HG03139 (cell line): ENCODE results near the gene AMPD3.

Experiments
- ATAC-seq: cut with Tn5 transposase; IDR thresholded peaks from one replicate; pipeline ENCODE4 v1.9.1; 2021; ENCODE audit not compliant: unreplicated experiment

The AMPD3 gene

DNA sequence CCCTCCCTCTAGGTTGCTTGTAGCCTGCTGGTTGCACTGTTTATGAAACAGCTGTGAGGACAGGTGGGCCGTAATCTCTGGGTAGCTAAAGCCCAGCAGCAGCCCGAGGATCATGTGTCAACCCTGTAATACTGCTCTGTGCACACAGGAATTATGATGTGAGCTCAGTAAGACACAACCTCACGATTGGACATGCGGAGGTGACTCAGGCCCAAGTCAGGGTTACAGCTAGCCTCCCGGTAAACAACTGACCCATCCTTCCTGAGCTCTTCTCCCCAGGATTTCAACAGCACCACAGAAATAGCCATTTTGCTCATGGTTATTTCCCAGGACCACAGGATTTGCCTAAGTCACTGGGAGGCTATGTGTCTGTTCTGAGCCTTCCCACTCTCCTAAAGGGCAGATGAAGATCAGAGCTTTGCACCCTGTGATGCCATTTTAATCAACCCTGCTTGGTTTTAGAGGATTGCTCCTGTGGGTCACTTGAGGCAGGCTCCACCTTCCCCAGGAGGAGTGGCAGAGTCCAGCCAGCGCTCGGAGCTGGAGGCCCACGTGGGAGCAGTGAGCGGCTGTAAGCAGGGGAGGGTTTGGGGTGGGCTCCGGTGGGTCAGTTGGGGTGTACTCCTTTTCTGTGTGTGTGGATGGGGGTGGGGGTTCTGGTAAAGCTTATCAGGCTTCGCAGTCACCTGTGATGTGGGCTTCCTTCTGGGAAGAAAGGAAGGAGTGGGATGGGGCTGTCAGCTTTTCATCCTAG lies at the start of gene AMPD3:
Gene AMPD3 (plus strand): TSS at position 387 of the 754 bp plus-strand sequence. CDS start 6,256 bp downstream, outside the sequence.
- ATAC-seq = no peak

DNA sequence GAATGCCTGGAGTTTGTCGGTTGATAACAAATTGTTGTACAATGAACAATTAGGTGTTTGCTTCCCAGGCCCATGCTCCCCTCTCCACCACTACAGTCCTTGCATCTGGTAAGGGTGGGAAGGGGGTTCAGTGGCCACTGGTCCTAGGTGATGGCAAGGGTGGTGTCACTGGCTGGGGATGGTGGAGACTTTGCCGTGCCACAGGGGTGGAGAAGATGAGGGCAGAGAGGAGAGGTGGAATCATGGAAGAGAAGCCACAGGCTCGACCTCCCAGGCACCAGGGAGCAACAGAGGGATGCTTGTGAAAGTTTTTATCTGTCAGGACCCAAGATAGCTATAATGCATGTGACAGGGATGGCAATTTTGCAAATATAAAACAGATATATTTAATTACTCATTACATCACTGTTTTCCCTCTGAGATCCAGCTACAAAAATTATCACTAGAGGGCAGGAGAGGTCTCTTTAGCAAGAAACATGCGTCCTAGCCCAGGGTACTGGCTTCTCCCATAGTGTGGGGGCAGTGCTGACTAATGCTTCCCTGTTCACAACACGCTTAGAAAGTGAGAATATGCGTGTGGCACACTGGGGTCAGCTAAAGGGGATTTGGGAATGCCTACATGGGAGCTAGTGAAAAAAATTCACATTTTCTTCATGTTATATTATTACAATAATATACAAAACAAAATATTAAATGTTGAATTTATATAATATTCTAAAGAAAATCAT lies 49.0 kb upstream of the AMPD3 start:
- ATAC-seq = no peak

DNA sequence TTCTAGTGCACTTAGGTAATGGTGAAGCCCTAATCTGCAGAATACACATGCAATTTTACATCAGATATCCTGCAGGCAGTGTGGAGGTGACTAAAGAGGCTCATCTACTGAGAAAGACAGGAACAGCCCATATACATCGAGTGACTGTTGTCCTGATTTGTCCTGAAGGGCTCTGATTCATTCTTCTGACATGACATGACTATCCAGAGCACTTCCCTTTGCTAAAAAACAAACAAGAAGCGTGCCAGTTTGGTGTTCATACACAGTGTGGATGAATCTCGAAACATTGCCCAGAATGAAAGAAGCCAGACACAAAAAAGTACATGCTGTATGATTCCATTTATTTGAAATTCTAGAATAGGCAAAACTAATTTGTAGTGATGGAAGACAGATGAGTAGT lies 48.0 kb upstream of the AMPD3 start:
- no peak for ATAC-seq

DNA sequence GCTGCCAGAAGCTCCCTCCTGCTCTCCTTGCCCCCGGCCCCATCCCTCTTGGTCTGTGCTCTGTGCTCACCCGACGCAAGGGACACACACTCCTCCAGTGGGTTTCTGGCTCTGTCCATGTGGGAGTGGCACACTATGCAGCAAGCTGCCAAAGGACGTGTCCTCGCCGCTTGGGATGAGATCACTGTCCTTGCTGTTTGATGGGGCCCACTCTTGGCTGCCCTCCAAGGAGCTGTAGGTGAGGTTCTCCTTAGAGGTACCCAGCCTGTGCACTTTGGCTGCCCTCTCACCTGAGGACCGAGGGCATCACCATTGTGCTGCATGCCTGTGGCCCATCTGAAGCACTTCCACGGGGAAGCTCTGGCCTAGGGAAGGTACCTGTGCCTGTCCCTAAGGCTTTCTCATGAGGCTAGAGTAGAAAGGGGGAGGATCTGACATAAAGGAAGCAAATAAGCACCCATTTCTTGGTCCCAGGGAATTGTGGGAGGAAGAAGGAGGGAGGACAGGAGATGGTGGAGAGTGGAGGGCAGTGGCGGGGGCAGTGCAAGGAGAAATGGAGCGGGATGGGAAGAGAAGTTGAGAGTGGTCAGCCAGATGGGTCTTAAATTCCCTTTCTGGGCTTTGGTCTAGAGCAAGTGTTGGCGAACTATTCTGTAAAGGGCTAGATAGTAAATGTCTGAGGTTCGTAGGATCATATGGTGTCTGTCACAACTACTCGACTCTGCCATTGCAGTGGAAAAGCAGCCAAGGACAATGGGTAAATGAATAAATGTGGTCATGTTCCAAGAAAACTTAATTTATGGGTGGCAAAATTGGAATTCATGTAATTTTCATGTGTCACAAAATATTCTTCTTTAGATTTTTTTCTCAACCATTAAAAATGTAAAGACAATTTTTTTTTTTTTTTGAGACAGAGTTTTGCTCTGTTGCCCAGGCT lies 47.0 kb upstream of the AMPD3 start:
- ATAC-seq = no peak

DNA sequence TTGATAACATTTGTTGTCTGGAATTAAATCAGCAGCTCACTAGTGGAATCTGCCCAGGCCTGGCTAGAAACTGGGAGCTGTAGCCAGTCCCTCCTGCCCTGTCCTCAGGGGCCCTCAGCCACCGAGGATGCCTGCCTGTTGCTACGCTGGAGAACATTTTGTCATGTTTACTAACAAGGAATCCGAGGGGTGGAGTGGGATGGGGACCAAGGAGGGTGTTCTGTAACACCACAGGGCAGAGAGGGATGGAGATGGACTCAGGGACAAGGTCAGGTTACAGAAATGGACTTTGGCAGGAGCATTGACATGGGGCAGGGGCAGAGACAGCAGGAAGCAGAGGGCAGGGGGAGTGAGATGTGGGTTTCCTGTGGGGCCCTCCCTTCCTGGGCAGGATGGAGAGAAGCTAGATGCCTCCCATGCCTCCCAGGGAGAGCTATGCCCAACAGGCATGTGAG lies 45.8 kb upstream of the AMPD3 start:
- ATAC-seq = no peak

DNA sequence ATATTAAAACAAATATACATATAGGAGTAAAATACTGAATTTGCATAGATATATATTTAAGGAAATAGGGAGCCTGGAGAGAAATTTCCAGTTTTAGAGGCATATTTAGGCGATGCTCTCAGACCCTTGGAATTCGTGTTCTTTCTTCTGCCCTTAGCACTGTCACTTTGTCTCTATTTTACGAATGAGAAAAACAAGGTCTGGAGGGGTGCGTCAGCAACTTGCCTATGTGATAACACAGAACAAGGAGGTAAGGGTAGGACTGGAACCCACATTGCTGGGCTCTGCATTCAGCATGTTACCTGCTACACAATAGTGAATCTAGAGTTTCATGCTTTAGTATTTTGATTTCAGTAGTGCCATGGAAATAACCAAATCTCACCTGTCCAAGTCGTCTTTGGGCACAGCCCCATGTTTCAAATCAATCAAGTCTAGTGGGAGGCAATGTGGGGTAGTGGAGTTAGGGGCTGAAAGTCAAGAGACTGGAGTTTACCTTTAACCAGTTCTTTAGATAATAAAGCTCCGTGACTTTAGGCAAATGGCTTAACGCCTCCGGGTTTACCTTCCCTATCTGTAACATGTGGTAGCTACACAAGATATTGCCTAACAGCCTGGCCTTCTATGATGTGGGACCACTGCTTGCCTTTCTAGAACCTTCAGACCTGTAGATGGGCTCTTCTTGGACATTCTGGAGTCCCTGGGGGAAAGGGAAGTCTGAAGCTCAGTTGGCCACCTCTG lies 44.8 kb upstream of the AMPD3 start:
- ATAC-seq = no peak

DNA sequence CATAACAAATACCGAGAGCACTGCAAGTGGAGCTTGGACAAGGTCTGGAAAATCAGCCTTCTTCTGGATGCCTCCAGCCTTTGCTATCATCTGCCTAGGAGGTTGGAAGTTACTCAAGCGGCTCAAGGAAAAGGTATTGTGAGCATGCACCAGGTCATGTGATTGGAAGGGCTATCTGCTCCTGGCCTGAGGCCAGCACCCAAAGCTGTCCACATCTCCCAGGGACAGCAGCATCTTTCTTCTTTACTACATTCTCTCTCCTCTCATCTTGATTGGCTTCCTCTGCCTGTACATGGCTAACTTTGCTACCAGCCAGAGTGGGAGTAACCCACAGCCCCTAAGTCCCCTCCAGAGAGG lies 44.2 kb upstream of the AMPD3 start:
- no peak for ATAC-seq

DNA sequence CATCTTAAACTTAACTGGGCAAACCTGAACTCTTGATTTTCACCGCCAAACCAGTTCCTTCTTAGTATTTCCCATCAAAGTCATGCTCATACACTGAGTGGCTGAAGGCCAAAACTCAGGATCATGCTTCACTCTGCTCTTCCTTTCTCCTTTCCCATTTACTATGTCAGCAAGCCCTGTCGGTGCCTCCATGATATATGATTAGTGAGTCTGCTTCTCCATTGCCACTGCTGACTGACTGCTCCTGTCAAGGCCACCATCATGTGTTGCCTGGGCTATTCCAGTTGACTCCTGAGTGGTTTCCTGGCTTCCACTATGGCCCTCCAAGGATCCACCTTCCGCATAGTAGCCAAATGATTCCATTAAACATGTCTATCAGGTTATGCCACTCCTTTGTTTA lies 42.8 kb upstream of the AMPD3 start:
- no peak for ATAC-seq

DNA sequence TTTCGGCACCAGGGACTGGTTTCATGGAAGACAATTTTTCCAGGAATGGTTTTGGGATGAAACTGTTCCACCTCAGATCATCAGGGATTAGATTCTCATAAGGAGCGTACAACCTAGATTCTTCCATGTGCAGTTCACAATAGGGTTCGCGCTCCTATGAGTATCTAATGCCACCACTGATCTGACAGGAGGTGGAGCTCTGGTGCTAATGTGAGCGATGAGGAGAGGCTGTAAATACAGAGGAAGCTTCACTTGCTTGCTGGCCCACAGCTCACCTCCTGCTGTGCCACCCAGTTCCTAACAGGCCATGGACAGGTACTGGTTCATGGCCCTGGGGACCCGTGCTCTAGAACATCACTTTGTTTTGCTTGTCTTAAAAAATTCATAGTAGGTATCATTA lies 41.8 kb upstream of the AMPD3 start:
- ATAC-seq = no peak

DNA sequence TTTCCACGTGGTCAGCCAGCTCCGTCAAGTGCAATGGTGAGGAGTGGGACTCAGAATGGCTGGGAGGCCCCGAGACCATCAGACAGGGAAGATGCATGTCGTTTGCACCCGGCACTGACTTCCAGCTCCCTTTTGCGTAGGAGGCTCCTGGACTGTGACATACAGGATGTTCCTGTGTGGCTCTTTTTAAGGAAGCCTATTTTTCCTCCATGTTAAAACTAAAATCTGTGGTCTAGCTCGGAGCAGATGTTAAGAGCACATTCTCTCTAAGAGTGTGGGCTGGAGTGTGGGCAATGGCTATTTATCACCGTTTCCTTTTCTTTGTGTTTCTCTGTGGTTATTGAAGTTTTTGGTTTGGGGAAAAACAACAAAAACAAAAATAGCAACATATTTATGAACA lies 40.9 kb upstream of the AMPD3 start:
- no peak for ATAC-seq

DNA sequence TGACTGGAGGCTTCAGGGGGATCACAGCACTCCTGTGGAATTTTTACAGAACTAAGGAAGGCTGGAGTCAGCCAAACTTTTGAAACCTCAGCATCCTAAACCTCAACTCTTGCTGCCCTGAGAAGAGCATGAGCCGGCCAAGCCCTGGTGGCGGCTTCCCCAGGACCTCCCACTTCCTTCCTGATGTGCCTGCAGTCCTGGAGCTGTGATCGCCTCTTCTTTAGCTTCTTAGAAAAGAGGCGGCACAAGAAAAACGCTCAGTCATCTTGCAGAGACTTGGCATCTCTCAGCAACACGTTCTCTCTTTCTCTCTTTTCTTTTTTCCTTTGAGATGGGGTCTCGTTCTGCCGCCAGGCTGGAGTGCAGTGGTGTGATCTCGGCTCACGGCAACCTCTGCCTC lies 40.4 kb upstream of the AMPD3 start:
- no peak for ATAC-seq

DNA sequence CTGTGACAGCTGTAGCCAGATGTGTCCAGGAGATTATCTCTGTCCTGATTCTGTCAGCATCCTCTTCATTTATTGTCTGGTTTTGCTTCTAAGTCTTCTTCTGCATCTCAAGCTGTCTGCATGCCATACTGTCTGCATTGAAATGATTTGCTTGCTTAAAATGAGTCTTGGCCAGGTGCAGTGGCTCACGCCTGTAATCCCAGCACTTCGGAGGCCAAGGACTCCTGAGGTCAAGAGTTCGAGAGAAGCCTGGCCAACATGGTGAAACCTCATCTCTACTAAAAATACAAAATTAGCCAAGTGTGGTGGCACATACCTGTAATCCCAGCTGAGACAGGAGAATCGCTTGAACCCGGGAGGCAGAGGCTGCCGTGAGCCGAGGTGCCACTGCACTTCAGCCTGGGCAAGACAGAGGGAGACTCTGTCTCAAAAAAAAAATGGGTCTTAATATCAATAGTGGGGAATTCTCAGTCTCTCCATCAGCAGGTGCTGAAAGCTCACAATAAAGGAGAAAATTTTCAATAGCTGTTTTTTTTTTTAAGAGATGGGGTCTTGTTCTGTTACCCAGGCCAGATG lies 39.2 kb upstream of the AMPD3 start:
- no peak for ATAC-seq

DNA sequence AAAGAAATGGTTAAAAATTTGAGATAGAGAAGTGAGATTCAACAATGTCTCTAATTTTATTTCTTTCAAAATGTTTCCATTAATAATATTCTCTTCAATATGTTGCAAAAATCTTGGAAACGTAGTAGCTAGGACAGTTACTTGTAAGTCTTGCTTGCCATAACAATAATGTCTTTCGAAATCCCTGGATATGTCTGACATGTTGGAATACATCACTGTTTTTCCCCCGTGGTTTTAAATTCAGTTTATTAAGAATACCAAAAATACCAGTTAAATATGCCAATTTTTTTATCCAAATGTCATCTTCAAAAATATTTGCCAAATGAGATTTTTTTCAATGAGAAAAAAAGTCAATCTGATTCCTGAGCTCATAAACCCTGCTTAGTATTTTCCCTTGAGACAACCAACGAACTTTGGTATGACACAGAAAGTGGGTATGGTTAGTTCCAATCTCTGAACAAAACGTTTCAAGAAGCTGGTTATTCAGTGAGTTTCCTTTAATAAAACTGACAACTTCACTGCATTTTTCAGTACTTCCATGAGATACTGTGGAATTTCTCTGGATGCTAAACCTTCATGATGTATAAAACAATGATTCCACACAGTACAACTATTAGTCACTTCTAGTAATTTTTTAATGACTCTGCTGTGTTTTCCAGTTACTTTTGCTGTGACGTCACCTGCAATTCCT lies 36.7 kb upstream of the AMPD3 start:
- no peak for ATAC-seq

DNA sequence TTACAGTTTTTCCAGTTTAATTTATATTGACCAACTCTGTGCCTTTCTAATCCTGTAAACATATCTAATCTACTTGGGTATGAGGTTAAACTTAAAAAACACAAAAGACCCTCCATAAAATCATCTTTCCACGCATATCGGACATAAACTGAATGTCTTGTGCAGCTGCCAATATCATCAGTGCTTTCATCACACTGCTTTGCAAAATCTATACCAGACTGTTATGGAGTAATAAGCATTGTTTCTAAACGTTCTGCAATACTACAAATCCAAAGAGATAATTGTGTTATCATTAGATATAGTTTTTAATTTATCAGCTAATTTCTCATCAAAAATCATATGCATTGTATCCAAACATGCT lies 36.1 kb upstream of the AMPD3 start:
- ATAC-seq = no peak

DNA sequence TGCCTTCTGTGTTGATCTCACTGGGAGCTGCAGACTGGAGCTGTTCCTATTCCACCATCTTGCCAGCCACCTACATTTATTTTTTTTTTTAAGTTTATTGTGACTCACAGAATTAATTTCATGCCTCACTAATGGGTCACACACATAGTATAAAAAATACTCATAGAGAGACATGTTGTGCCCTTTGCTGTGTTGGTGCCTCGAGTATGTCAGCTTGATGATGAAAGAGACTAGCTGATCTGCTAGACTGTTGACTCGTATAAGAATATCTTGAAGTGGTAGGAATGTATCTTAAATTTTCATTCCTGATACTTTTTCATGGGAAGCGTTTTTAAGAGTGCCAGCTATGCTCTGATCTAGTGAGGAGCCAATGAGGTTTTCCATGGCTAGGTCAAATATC lies 28.6 kb upstream of the AMPD3 start:
- ATAC-seq = no peak

DNA sequence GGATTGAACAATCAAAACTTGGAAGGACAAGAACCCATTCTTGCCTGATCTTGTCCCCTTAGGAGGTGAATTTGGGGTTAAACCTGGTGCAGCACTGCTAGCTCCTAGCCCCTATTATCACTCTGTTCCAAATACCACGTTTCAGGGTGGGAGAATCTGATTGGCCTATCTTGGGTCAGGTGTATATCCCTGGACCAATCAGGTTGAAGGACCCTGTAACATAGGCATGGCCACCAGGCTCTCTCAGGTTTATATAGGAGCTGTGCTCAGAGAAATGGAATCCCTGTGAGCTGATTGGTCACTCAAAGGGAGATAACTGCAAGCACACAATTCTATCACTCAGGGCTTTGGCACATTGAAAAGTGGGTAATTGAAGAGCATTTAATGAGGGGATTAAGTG lies 26.6 kb upstream of the AMPD3 start:
- ATAC-seq = no peak

DNA sequence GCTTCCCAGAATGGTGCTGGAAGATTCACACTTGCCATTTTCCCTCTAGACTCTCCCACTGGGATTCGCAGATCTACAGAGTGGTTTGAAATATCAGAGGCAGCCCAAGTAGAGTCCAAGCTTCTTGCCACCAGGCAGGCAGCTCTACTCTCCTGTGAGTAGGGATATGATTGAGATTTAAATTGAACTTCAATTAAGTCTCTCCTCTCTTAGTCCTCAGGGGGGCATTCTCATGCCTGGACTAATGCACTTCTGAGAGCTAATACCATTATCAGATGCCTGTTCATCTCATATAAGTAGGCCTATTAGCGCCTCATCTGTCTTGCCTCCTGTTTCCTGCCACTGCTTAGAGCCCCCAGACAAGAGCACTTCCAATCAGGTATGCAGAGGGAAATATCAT lies 25.5 kb upstream of the AMPD3 start:
- no peak for ATAC-seq

DNA sequence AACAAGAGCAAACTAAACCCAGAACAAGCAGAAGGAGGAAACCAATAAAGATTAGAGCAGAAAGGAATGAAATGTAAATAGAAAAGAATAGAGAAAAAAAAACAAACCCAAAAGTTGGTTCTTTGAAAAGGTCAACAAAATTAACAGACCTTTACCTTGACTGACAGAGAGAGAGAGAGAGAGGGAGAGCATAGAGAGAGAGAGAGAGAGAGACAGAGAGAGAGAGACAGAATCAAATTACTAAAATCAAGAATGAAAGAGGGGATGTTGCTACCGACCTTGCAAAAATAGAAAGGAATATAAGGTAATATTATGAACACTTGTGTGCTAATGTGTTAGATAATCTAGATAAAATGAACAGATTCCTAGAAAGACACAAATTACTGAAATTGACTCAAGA lies 22.6 kb upstream of the AMPD3 start:
- no peak for ATAC-seq

DNA sequence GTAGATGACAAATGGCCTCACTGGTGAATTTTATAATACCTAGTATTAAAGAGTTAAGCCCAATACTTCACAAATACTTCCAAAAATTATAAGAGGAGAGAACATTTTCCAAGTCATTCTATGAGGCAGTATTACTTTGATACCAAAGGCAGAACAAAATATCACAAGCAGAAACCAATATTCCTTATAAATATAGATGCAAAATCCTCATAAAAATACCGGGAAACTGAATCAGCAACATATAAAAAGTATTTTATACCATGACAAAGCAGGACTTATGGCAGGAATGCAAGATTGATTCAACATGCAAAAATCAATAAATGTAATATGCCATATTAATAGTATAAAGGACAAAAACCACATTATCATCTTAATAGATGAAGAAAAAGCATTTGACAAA lies 22.1 kb upstream of the AMPD3 start:
- ATAC-seq = no peak

DNA sequence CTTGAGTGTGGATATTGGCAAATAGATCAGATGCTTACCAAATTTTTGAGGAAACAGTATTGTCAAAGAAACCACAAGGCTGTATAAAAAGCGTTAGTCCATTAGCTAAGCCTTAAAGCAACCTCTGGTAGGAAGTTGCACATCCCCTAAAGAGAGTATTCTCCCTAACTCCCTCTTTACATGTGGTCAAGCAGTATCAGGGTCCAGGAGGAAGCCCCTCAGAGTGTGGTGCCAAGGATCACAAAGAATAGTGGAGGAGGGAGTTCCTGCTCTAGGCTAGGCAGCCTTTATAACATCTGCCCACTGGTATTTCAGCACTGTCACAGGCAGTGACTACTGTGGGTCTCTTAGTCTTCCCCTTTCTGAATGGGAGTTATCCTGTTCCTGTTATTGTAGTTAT lies 18.8 kb upstream of the AMPD3 start:
- ATAC-seq = no peak
